Brain pericyte (primary cell): Measurements from ENCODE around the gene ZDHHC7.
"Not testable (repeated sequence)": the region's sequence is repeated elsewhere in the genome, so short reads cannot be mapped to it uniquely, and the experiment has no call there.

Experiments
- DNase-seq: peaks from one replicate; pipeline ENCODE4 v3.0.0-alpha.2; 2012; ENCODE audit warnings: low read depth, low spot score

The ZDHHC7 gene

DNA sequence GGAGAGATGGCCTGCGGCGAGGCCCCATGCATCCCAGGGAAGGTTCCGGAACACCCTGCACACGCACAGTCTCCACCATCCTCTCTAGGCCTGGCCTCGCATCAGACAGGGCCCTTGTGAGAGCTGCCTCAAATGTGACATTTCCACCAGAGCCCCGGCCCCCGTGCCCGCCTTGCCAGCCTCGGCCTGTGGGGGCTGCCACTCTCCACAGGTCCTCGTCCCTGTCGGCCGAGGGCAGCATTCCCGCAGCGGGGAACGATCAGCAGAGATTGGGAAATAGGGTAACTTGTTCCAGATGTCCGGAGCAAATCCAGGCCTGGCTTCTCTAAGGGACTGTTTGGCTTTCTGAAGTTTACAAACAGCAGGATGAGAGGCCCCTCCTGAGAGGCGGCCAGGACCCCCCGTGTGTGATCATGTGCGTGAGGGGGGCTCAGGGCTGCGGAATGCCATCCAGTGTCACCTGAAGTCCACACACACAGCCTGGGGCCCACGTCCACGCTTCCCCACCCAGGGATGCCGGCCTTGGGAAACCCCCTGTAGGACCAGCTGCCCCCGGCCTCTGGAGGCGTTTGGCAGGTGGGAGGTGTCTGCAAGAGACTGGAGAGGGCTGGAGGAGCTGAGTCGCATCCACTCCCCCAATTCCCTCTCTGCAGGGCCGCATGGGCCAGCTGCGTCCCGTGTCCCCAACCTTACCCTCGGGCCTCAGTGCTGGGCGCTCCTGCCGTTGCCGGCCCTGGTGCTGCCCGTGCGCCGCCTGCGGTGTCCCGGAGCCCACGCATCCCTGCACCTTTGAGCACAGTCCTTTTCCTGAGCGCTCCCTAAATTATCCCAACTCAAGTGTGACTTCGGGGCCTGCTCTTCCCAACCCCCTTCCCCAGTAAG, 70.4 kb downstream of the ZDHHC7 start:
- DNase-seq = peak; percentile 47

DNA sequence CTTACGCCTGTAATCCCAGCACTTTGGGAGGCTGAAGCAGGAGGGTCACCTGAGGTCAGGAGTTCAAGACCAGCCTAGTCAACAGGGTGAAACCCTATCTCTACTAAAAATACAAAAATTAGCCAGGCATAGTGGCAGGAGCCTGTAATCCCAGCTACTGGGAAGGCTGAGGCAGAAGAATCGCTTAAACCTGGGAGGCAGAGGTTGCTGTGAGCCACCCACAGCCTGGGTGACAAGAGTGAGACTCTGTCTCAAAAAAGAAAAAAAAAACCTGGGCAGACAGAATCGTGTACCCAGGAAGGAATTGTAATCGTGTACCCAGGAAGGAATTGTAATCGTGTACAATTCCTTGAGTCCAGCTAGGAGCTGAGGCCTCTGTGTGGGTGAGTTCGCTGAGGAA, 72.7 kb downstream of the ZDHHC7 start:
- not testable (repeated sequence) for DNase-seq

- no peak for DNase-seq
Observed at GRCh38 chr16:84937196-84938005, 73.9 kb downstream of the ZDHHC7 start.

DNA sequence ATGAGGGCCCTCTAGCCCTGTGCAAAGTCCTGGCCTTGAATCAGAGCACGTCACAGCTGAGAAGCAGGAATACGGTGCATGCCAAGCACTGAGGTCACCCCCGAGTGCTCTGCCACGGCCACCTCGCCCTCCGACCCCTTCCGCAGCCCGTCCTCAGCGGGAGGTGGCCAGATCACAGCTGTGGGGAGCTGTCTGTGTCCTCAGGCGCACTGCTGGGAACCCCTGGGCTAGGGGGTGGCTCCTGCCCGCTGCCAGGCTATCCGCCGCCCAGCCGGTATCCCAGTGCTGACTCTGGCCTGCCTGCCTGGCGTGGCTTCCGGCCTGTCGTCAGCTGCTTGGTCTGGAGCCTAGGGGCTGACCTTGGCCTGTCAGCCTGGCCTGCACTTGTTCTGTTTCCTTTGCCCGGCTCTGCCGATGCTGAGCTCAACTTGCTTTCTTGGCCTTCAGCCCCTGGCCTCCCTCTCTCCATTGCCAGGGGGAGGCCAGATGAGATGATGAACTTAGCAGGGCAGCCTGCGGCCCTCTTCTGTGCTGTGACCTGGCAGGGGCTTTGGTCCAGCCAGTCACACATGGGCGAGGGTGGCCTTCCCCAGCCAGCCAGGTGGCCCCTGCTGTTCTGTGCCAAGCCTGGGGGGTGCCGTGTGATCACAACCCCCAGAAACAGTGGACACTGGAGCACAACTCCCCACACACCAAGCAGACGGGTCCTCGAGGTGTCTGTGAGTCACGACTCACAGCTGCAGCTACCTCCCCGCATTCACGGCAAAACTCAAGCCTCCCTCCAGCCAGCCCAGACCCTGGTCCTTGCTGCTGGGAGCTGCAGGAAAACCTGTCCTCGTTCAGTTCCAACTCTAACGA, 77.3 kb downstream of the ZDHHC7 start:
- no peak for DNase-seq

- no peak for DNase-seq
Observed at GRCh38 chr16:84932681-84933080, 78.7 kb downstream of the ZDHHC7 start.

- DNase-seq = no peak
Observed at GRCh38 chr16:84931506-84931905, 79.8 kb downstream of the ZDHHC7 start.

DNA sequence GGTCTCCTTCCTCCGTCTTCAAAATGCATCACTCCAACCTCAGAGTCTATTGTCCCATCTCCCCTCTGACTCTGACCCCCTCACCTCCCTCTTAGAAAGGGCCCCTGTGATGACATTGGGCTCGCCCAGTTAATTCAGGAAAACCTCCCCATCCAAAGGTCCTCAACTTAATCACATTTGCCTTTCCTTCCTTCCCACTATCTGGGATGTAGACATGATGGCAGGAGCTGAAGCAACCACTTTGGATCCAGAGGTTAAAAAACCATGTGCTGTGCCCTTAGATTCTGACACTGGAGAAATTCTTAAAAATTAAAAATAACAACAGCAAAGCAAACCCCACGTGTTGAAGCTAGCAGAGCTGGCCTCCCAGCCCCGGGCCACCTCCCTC, 80.2 kb downstream of the ZDHHC7 start:
- DNase-seq = no peak

- no peak for DNase-seq
Observed at GRCh38 chr16:84930298-84931106, 80.8 kb downstream of the ZDHHC7 start.

DNA sequence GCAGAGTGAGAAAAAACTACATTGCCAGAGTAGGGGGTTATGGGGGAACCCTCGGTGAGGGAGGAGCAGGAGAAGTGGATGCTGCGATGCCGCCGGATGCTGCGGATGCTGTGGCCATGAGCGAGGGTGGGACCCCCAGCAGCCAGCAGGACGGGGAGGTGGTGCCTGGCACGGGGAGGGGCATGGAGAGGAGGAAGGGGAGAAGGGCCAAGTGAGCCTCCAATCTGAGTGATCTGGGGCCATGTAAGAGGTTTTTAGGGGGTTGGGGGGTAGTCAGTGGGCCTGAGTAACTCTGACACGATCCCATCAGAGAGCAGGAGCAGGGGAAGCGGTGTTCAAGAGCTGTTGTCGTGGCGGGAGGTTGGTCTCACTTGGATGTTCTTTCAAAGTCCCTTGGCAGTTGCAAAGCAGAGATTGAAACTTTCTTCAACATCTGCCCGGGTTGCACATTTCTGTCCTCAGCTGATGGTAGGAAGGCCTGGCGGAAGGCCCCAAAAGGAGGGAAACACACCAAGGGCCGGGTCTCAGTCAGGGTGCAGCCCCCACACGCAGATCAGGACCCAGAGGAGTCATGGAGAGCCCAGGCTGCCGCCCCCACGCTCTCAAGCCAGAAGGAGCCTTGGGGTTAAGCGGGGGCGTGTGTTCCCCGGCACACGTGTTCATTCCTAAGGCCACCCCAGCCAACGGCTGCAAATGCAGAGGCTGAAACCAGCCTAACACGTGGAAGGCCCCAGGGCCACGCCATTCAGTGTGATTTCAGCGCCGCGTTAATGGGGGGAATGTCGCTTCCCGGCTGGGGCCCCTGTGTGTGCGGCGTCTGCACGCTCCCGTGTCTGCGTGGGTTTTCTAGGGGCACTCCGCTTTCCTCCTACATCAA, 81.7 kb downstream of the ZDHHC7 start:
- no peak for DNase-seq

GRCh38 chr16:84928679-84929420, 82.5 kb downstream of the ZDHHC7 start:
- no peak for DNase-seq

DNA sequence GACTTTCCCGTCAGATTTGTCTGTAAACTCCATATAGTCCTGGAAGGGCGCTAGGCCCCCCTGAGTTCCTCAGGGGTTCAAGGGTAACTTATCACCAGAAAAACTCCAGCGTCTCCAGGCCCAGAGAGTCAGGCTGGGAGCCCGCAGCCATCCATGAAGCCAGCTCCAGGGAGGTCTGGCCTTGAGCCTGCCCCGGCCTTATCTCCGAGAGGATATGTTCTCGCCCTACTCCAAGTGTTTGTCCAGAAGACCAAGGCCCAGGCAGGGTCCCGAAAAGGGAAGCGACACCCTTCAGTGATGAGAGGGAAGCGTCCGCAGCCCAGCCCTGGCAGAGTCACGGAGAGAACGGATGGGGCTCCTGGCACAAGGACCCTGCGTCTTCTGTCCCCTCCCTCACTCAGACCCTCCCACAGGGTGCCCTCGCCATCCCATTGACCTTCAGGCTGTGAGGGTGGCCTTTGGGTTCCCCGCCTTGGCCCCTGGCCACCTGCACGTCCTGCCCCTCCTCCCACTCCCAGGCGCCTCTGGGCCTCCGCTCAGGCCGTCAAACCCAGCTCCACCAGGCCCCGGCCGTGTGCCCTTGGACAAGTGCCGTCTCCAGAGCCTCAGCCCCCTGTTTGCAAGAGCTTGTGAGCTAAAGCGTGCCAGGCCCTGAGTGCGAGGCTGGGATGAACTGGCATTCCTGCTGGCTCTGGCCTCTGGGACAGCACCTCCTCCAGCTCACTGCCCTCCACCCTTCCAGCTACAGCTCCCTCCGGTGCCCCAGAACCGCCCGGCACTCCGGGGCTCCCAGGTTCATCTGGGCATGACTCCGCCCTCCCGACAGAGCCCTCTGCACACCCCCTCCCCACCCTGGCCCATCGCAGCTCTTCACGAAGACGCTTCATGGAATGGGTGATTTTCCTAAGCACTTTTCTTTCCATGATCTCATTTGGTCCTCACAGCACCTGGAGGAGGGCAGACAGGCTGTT, 83.4 kb downstream of the ZDHHC7 start:
- no peak for DNase-seq

- no peak for DNase-seq
Observed at GRCh38 chr16:84926462-84926861, 84.9 kb downstream of the ZDHHC7 start.

DNA sequence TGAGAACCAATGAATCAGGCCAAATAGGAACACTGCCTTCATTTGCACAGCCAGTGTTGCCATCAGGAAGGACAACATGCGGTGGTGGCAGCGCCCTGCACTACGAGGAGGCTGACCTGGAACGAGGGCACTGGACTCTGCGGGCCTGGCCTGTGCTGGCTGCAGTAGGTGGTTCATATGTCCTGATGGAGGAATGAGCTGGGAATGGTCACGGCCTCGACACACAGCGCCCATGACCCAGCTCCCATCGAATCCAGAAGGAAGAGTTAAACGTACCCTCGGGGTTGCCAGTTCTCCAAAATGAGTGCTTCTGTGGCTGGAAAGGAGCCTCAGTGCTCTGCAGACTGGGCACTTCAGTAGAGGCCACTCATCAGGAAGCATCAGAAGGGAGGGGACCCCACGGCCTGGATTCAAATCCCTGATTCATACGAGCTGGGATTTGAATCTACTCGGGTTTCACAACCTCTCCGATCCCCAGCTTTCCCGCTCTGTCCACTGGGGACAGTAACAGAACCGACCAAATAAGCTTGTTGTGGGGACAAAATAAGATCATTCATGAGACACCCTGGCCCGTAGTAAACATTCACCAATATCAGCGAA, 85.5 kb downstream of the ZDHHC7 start:
- no peak for DNase-seq

DNA sequence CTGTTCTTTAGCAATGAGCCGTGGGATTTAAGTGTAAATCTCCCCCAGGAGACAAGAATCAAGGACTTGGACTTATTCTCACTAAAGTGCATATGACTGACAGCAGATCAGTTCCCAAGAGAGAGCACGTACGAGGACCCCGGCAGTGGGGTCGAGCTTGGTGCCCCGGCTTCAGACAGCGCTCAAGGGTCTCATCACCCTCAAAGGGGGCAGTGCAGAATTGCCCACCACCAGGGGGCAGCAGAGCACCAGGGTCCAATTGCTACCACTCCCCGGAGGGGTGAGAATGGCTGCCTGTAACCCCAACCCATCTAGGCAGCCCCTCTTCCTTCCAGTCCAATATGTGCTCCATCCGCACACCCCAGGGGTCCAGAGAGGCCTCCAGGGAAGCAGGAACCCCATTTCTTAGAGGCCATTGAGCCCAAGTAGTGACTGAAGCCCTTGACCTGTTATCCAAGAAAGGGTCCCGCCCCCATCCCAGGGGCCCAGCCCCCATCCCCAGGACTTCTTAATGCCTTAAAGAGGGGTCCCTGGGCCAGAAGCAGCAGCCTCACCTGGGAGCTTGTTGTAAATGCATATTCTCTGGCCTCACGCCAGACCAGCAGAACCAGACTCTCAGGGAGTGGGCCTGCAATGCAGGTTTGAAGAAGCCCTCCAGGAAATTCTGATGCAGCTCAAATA, 86.1 kb downstream of the ZDHHC7 start:
- no peak for DNase-seq

DNA sequence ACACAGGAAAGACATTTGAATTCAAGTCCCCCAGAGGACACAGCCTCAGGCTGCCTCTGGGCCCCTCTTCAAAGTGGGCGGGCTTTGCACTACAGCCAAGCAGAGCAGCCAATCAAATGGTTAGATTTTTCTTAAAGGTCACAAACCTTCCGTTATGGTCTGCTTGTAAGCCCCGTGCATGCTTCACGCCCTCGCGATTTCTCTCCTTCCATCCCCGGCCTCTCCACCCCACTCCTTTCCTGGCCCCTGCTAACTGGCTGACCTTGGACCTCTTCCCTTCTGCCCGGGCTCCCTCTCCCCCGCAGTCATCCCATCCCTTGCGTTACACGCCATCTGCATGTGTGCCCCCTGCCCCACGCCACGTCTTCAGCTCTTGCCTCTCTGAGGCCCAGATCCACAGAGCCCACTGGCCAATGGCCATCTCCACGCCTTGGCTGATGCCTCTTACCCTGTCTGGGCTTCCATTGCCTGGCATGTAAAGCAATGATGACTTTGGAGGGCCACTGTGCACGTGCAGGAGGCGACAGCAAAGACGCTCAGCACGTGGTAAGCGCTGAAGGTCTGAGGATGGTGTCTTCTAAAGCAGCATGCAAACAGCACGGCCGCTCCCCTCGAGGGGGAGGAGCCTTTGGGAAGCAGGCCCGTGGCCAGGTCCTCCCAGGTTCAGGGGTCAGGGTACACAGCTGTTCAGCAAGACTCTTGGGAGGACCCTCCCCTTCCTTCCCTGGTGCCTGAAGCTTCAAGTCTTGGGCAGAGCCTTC, 86.8 kb downstream of the ZDHHC7 start:
- no peak for DNase-seq
